Loucy (cell line): ENCODE results near the gene PRDM2.

Source experiments
- H2AFZ ChIP-seq: fragments of 200-600 bp; sonication (generic); 2 replicates; pipeline ENCODE4 v1.6.0; 2016; ENCODE audit warnings: antibody characterized with exemption, mild to moderate bottlenecking, low read length, moderate library complexity
- H3F3A ChIP-seq: fragments of 200-600 bp; 2 replicates; pipeline ENCODE4 v1.6.0; 2016; ENCODE audit warnings: antibody characterized with exemption, low read depth, mild to moderate bottlenecking
- H3K27me3 ChIP-seq: fragments of 200-600 bp; sonication (generic); 2 replicates; pipeline ENCODE4 v1.6.1; 2014; ENCODE audit warnings: low read length, mild to moderate bottlenecking; ENCODE audit not compliant: insufficient read depth, poor library complexity, severe bottlenecking
- H3K36me3 ChIP-seq: fragments of 200-600 bp; sonication (generic); 2 replicates; pipeline ENCODE4 v1.6.1; 2016; ENCODE audit warnings: low read length; ENCODE audit not compliant: insufficient read depth
- H3K4me1 ChIP-seq: fragments of 200-600 bp; sonication (generic); 2 replicates; pipeline ENCODE4 v1.5.1; 2014; ENCODE audit warnings: low read length, mild to moderate bottlenecking; ENCODE audit not compliant: insufficient read depth, poor library complexity, severe bottlenecking
- H3K4me2 ChIP-seq: fragments of 200-600 bp; sonication (generic); 2 replicates; pipeline ENCODE4 v1.6.0; 2014; ENCODE audit warnings: antibody characterized with exemption, low read length, low read depth, mild to moderate bottlenecking; ENCODE audit not compliant: poor library complexity, severe bottlenecking
- H3K4me3 ChIP-seq: fragments of 200-600 bp; sonication (generic); 2 replicates; pipeline ENCODE4 v1.5.1; 2014; ENCODE audit warnings: low read length, mild to moderate bottlenecking, mixed read lengths; ENCODE audit not compliant: poor library complexity, severe bottlenecking
- H3K79me2 ChIP-seq: fragments of 200-600 bp; sonication (generic); 2 replicates; pipeline ENCODE4 v1.6.1; 2014; ENCODE audit warnings: low read length; ENCODE audit not compliant: insufficient read depth
- H3K9ac ChIP-seq: fragments of 200-600 bp; sonication (generic); 2 replicates; pipeline ENCODE4 v1.6.0; 2014; ENCODE audit warnings: mild to moderate bottlenecking, low read depth, low read length, moderate library complexity; ENCODE audit not compliant: poor library complexity, severe bottlenecking
- H3K9me2 ChIP-seq: fragments of 200-600 bp; sonication (generic); replicated peaks from 2 replicates; pipeline ENCODE4 v1.6.1; 2016; ENCODE audit warnings: low read depth, low read length, mixed read lengths
- H3K9me3 ChIP-seq: fragments of 200-600 bp; sonication (generic); 2 replicates; pipeline ENCODE4 v1.6.1; 2014; ENCODE audit warnings: mild to moderate bottlenecking, antibody characterized with exemption, low read length, low read depth; ENCODE audit not compliant: insufficient read depth
- H4K20me1 ChIP-seq: fragments of 200-600 bp; sonication (generic); 2 replicates; pipeline ENCODE4 v1.6.0; 2014; ENCODE audit warnings: antibody characterized with exemption, low read length, mild to moderate bottlenecking; ENCODE audit not compliant: insufficient read depth, poor library complexity, severe bottlenecking
- CTCF ChIP-seq: fragments of 200-600 bp; sonication (generic); conservative IDR thresholded peaks from 2 replicates; pipeline ENCODE4 v1.5.1; 2014; ENCODE audit warnings: mild to moderate bottlenecking, antibody characterized with exemption, low read length
- EZH2phosphoT487 ChIP-seq: fragments of 200-600 bp; IDR thresholded peaks from 2 replicates; pipeline ENCODE4 v1.6.1; 2018; ENCODE audit warnings: antibody characterized with exemption, mild to moderate bottlenecking, moderate library complexity, borderline replicate concordance

PRDM2 gene

DNA sequence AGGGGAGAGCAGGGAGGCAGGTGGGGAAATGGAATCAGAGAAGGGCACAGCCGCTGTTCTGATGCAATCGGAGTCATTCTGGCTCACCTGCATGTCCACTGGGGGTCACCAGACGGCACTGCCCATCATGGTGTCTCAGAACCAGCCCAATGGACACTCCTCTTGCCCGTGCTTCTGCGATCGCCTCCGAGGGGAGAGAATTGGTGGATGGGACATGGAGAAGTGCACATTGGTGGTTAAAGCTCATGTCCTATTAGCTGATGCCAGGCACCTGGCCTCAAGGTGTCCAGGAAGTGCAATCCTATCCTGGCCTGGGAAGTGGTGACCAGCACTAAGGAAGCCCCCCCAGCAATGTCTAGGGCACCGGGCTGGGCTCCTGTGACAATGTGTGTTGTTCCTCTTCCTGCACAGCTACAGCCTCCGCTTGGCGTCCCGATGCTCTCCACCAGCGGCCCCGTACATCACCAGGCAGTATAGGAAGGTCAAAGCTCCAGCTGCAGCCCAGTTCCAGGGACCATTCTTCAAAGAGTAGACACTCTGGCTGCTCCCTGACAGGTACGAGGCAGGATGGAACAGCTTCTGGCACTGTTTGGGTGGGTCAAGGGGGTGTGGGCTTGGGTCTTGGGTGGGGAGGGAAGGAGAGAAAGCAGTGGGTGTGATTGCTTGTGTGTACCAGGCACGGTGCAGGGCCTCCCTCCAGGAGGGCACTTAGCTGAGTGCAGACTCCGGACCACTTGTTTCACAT is 116.2 kb downstream of the PRDM2 start:
- peaks cover 8% of the 10 kb centered on the region for H3K4me1 ChIP-seq
- TF ChIP-seq EZH2phosphoT487: no peak
- TF ChIP-seq CTCF: no peak
- peaks cover 4% of the 10 kb centered on the region; the same call in 1 of the 2 replicates for H3K36me3 ChIP-seq

DNA sequence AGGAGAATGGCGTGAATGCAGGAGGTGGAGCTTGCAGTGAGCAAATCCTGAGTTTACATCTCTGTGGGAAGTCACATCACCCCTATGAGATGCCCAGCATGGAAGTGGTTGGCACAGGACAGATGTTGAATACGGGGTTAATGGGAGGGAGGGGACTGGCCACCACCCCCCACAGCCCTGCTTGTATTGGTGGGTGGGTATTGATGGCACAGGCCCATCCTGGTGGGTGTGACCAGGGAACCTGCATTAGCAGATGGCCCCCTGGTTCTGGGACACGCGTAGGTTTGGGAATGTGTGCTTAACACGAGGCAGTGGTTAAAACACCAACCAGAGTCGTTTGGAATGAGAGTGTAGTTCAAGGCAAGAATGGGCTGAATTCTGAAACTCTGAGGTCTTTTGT is 117.9 kb downstream of the PRDM2 start:
- Histone ChIP-seq H3F3A (no peaks in the 10 kb centered on the region), H3K27me3 (no peaks in the 10 kb centered on the region), H3K36me3 (peaks cover 4% of the 10 kb centered on the region; the same call in 1 of the 2 replicates), H3K4me1 (peaks cover 6% of the 10 kb centered on the region), H3K4me3 (no peak overlapping the region), H2AFZ (no peak overlapping the region), H3K79me2 (no peaks in the 10 kb centered on the region), H3K9me3 (no peaks in the 10 kb centered on the region), H3K9me2 (no peaks in the 10 kb centered on the region), H3K9ac (no peak overlapping the region), H3K4me2 (no peak overlapping the region), H4K20me1 (no peaks in the 10 kb centered on the region)
- TF ChIP-seq EZH2phosphoT487: no peak
- TF ChIP-seq CTCF: no peak

More for the DNA sequence above, 116.2 kb downstream of the PRDM2 start:
- Histone ChIP-seq H3F3A (no peaks in the 10 kb centered on the region), H3K9me2 (no peaks in the 10 kb centered on the region), H3K79me2 (no peaks in the 10 kb centered on the region), H3K9ac (no peak overlapping the region), H3K9me3 (no peaks in the 10 kb centered on the region), H2AFZ (no peak overlapping the region), H4K20me1 (no peaks in the 10 kb centered on the region), H3K27me3 (no peaks in the 10 kb centered on the region), H3K4me3 (no peak overlapping the region), H3K4me2 (no peak overlapping the region)

GRCh38 chr1:13818926-13819325 is 118.9 kb downstream of the PRDM2 start:
- TF ChIP-seq CTCF (no peak), EZH2phosphoT487 (no peak)
- Histone ChIP-seq H4K20me1 (no peaks in the 10 kb centered on the region), H3K9ac (no peak overlapping the region), H2AFZ (no peak overlapping the region), H3K36me3 (peaks cover 4% of the 10 kb centered on the region; the same call in 1 of the 2 replicates), H3K4me3 (no peak overlapping the region), H3K79me2 (no peaks in the 10 kb centered on the region), H3K9me3 (no peaks in the 10 kb centered on the region), H3K27me3 (no peaks in the 10 kb centered on the region), H3F3A (no peaks in the 10 kb centered on the region), H3K9me2 (no peaks in the 10 kb centered on the region), H3K4me2 (no peak overlapping the region), H3K4me1 (no peaks in the 10 kb centered on the region)
